IPS-15b (cell line): Measurements from ENCODE around the gene ACTMAP.
A peak's percentile ranks its signal among the peaks of the same experiment; 100 is the strongest.

Experiments used
- H3K27me3 ChIP-seq: one replicate; pipeline ENCODE4 v1.6.1; 2013; ENCODE audit warnings: low read length; ENCODE audit not compliant: control insufficient read depth, insufficient read depth
- H3K36me3 ChIP-seq: one replicate; pipeline ENCODE4 v1.6.1; 2013; ENCODE audit warnings: low read length; ENCODE audit not compliant: control insufficient read depth, insufficient read depth
- H3K4me1 ChIP-seq: one replicate; pipeline ENCODE4 v1.6.1; 2013; ENCODE audit warnings: mild to moderate bottlenecking, low read length; ENCODE audit not compliant: control insufficient read depth, insufficient read depth
- H3K4me3 ChIP-seq: one replicate; pipeline ENCODE4 v1.5.1; 2013; ENCODE audit warnings: low read depth, low read length
- H3K9ac ChIP-seq: one replicate; pipeline ENCODE4 v1.6.1; 2013; ENCODE audit warnings: low read depth, mild to moderate bottlenecking, low read length
- H3K9me3 ChIP-seq: one replicate; pipeline ENCODE4 v1.6.1; 2013; ENCODE audit warnings: mild to moderate bottlenecking, low read length; ENCODE audit not compliant: control insufficient read depth, insufficient read depth

ACTMAP gene

GRCh38 chr19:40713939-40714338, 36.3 kb downstream of the ACTMAP start:
- Histone ChIP-seq H3K9ac (no peak overlapping the region), H3K36me3 (no peaks in the 10 kb centered on the region), H3K27me3 (no peaks in the 10 kb centered on the region), H3K4me3 (peak overlapping the region; percentile 88), H3K9me3 (no peaks in the 10 kb centered on the region), H3K4me1 (peaks cover 11% of the 10 kb centered on the region)

- H3K36me3 ChIP-seq, result peaks cover 12% of the 10 kb centered on the region
- no peak overlapping the region for H3K4me3 ChIP-seq
- H3K9ac ChIP-seq, result no peak overlapping the region
- H3K27me3 ChIP-seq, result no peaks in the 10 kb centered on the region
- H3K9me3 ChIP-seq, result no peaks in the 10 kb centered on the region
- H3K4me1 ChIP-seq, result no peaks in the 10 kb centered on the region
Measured at GRCh38 chr19:40709817-40710216, 40.5 kb downstream of the ACTMAP start.

DNA sequence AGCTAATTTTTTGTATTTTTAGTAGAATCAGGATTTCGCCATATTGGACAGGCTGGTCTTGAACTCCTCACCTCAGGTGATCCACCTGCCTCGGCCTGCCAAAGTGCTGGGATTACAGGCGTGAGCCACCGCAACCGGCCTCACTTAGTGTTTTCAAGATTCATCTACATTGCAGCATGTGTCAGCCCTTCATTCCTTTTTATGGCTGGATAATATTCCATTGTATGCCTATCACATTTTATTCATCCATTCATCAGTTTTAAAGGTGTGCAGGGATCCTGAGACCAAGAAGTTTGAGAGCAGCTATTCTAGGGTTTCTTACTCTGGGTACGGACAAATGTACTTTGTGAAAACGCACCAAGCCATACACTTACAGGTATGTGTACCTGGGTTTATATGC, 42.7 kb downstream of the ACTMAP start:
- no peak overlapping the region for H3K9ac ChIP-seq

GRCh38 chr19:40705950-40706619, 44.2 kb downstream of the ACTMAP start:
- no peak overlapping the region for H3K4me3 ChIP-seq
- H3K27me3 ChIP-seq, result no peaks in the 10 kb centered on the region
- no peaks in the 10 kb centered on the region for H3K9me3 ChIP-seq
- no peak overlapping the region for H3K9ac ChIP-seq
- peaks cover 25% of the 10 kb centered on the region for H3K36me3 ChIP-seq
- peaks cover 3% of the 10 kb centered on the region for H3K4me1 ChIP-seq

More for the DNA sequence above, 42.7 kb downstream of the ACTMAP start:
- Histone ChIP-seq H3K36me3 (peaks cover 15% of the 10 kb centered on the region), H3K4me3 (no peak overlapping the region), H3K27me3 (no peaks in the 10 kb centered on the region), H3K9me3 (no peaks in the 10 kb centered on the region), H3K4me1 (no peaks in the 10 kb centered on the region)

GRCh38 chr19:40705362-40705651, 45.0 kb downstream of the ACTMAP start:
- Histone ChIP-seq H3K9me3 (no peaks in the 10 kb centered on the region), H3K36me3 (peaks cover 28% of the 10 kb centered on the region), H3K9ac (no peak overlapping the region)

GRCh38 chr19:40704491-40705361, 45.6 kb downstream of the ACTMAP start:
- H3K4me3 ChIP-seq, result no peak overlapping the region
- peaks cover 32% of the 10 kb centered on the region for H3K36me3 ChIP-seq
- peaks cover 3% of the 10 kb centered on the region for H3K4me1 ChIP-seq
- H3K9me3 ChIP-seq, result no peaks in the 10 kb centered on the region
- H3K27me3 ChIP-seq, result no peaks in the 10 kb centered on the region
- no peak overlapping the region for H3K9ac ChIP-seq

More at GRCh38 chr19:40705362-40705651, 45.0 kb downstream of the ACTMAP start:
- Histone ChIP-seq H3K4me1 (peaks cover 3% of the 10 kb centered on the region), H3K27me3 (no peaks in the 10 kb centered on the region), H3K4me3 (no peak overlapping the region)

DNA sequence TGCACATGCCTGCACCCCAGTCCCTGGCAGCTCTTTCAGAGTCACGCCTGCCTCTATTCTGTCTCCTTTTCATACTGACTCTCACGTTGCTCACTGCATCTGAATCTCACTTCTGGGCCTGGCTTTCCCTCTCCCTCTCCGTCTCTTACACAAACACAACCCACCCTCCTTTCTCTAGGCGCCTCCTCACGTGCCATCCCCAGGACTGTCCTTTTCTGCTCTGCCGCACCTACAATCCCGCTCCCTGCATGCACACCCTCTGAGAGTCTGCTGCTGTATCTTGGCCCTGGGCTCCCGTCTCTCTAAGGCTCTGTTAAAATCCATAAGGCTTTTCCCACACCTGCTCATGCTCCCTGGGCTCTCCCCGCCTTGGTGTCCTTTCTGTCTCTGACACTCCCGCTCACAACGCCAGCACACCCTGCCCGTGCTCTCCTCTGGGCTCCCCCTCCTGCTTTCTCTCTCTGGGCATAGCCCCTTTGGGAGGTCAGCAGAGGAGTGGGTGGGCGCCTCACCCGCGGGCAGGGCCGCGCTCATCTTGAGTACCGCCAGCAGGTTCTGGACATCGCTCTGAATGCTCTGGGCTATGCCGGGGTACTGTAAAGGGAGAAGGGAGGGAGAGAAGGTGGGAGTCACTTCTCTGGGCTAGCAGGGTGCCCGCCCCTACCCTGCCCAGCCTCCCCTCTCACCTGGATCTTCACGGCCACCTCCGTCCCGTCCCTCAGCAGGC, 47.1 kb downstream of the ACTMAP start:
- Histone ChIP-seq H3K4me3 (no peak overlapping the region), H3K36me3 (peaks cover 32% of the 10 kb centered on the region)

DNA sequence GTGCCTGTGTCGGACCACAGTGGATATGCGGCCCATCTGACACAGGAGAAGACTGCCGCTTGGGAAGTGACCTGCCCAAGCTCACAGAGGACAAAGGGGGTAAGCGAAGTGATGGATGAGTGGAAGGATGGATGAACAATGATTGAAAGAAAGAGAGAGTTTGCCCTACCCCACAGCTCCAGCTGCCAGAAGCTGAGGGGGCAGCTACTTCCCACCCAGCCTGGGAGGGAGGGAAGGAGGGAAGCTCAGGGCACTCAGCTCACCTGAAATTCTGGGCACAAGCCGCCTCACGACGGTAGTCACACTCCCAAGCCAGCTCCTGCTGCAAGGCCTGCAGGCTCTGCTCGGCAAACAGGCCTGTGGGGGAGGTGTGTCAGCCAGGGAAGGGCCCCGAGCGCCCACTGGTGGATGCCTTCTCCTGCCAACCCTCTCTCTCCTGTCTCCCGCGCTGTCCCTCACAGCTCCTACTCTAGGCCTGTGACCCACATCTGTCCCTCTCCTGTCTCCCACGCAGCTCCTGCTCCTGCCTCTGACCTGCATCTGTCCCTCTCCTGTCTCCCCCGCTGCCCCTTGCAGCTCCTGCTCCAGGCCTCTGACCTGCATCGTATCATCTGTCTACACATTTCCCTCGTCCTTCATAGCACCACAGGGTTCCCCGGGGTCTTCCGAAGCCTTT, 47.8 kb downstream of the ACTMAP start:
- Histone ChIP-seq H3K4me1 (peaks cover 3% of the 10 kb centered on the region), H3K27me3 (no peaks in the 10 kb centered on the region), H3K4me3 (no peak overlapping the region), H3K36me3 (peaks cover 32% of the 10 kb centered on the region), H3K9me3 (no peaks in the 10 kb centered on the region), H3K9ac (peak overlapping the region; percentile 65)

More for the DNA sequence above, 47.1 kb downstream of the ACTMAP start:
- H3K9ac ChIP-seq, result peak overlapping the region; percentile 65
- no peaks in the 10 kb centered on the region for H3K27me3 ChIP-seq
- H3K9me3 ChIP-seq, result no peaks in the 10 kb centered on the region
- H3K4me1 ChIP-seq, result peaks cover 3% of the 10 kb centered on the region

DNA sequence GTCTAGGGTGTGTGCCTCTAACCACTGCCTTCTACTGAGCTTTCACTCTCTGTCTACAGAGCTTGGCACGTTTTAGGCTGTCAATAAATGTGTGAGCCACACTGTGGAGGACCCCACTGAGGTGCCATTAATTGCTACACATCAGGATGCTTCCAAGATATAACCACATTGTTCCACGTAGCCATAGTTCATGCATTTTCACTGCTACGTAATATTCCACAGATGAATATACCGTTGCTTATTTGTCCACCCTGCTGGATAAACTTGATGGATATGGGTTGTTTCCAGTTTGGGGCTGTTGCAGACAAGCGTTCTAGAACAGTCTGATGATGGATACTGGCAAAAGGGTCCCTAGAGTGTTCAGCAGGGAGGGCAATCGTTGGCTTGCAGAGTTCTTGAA, 48.5 kb downstream of the ACTMAP start:
- Histone ChIP-seq H3K4me1 (peaks cover 3% of the 10 kb centered on the region), H3K9me3 (no peaks in the 10 kb centered on the region), H3K36me3 (peaks cover 32% of the 10 kb centered on the region)

GRCh38 chr19:40700083-40700482, 50.2 kb downstream of the ACTMAP start:
- Histone ChIP-seq H3K4me1 (peaks cover 3% of the 10 kb centered on the region), H3K27me3 (no peaks in the 10 kb centered on the region)

More for the DNA sequence above, 48.5 kb downstream of the ACTMAP start:
- no peak overlapping the region for H3K9ac ChIP-seq
- H3K27me3 ChIP-seq, result no peaks in the 10 kb centered on the region
- H3K4me3 ChIP-seq, result no peak overlapping the region

GRCh38 chr19:40697007-40697406, 53.3 kb downstream of the ACTMAP start:
- Histone ChIP-seq H3K4me1 (no peaks in the 10 kb centered on the region), H3K36me3 (peaks cover 28% of the 10 kb centered on the region), H3K4me3 (no peak overlapping the region), H3K27me3 (no peaks in the 10 kb centered on the region), H3K9me3 (no peaks in the 10 kb centered on the region), H3K9ac (no peak overlapping the region)

More at GRCh38 chr19:40700083-40700482, 50.2 kb downstream of the ACTMAP start:
- H3K36me3 ChIP-seq, result peaks cover 22% of the 10 kb centered on the region
- no peak overlapping the region for H3K4me3 ChIP-seq
- H3K9ac ChIP-seq, result no peak overlapping the region
- H3K9me3 ChIP-seq, result no peaks in the 10 kb centered on the region
